NT2/D1 (cell line): ENCODE results near the gene LACTB.

Experiments
- SUZ12 ChIP-seq: IDR thresholded peaks from 2 replicates; pipeline ENCODE4 v1.6.1; 2011; ENCODE audit not compliant: insufficient read length, insufficient read depth; ENCODE audit errors: extremely low read depth
- YY1 ChIP-seq: IDR thresholded peaks from 2 replicates; pipeline ENCODE4 v1.6.1; 2011; ENCODE audit not compliant: insufficient read length, insufficient read depth
- ZNF274 ChIP-seq: IDR thresholded peaks from 2 replicates; pipeline ENCODE4 v1.6.1; 2011; ENCODE audit warnings: mild to moderate bottlenecking, low read depth, low read length

- TF ChIP-seq YY1 (no peak), SUZ12 (no peak), ZNF274 (no peak)
These were observed 64.4 kb downstream of the LACTB start for GRCh38 chr15:63186065-63186464.
